Neural cell (in vitro differentiated cells): Measurements from ENCODE around the gene FER1L5.

Experiments
- CTCF ChIP-seq: fragments of 450-650 bp; IDR thresholded peaks from 2 replicates; pipeline ENCODE4 v1.5.1; 2014; ENCODE audit warnings: antibody characterized with exemption, mild to moderate bottlenecking, moderate library complexity; ENCODE audit not compliant: poor library complexity, severe bottlenecking
- MXI1 ChIP-seq: fragments of 450-650 bp; conservative IDR thresholded peaks from 2 replicates; pipeline ENCODE4 v1.6.1; 2014; ENCODE audit warnings: antibody characterized with exemption, mild to moderate bottlenecking; ENCODE audit not compliant: poor library complexity, severe bottlenecking

DNA sequence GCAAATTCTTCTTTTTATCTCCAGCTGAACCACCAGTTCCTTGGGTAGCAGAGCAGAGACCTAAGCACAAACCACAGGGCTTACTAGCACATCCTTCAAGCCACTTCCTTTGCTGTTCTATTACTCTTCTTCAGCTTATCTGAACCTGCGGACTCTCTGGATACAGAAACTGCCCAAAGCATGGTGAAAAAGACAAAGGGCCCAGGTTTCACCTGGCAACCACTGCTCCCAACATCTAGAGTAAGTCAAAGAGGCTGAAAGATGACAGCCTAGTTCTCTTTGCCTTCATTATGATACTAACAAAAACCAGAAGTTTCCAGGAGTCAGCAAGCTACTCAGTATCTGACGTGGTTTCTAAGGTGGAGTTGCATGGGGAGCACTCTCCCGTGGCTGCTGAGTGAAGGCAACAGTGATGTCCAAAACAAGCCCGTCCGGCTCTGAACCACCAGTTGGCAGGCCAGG, 47.8 kb upstream of the FER1L5 start:
- TF ChIP-seq CTCF = no peak
- TF ChIP-seq MXI1 = no peak
